Measurements from ENCODE around the gene SLC16A3.
A peak's percentile ranks its signal among the peaks of the same experiment; 100 is the strongest.

Gene SLC16A3

DNA sequence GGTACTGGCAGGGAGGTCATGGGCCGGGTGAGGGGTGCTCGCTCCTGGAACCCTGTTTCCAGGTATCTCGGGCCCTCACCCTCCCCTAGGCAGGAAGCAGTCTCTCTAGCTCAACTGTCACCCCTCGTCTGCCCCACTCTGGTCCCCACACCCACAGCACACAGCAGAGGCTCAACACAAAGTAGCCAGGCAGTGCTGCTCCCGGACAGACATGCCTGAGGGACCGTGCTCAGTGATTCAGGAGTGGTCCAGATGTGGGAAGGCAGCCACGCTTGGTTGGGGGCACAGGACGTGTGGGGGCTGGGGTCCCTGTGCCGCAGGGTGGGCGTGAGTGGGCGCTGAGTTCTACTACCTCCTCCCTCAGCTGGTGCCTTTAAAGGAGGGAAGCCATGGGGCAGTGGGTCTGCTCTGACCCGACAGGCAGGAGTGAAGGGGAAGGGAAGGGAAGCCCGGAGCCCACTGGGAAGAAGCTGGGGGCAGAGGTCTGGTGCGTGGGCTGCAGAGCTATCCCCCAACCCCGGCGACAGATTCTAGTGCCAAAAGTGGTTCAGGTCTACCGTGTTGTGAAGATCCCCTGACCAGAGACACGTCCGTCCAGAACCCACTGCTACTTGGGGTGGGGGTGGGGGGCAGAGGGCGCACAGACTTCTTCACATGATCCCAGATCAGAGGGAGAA is 11.8 kb downstream of the SLC16A3 start:
- Histone ChIP-seq H4K20me1 (peaks cover 100% of the 10 kb centered on the region), H3K27ac (peak overlapping the region; percentile 63), H3K9ac (peak overlapping the region; percentile 45), H3K4me3 (no peak overlapping the region), H3K4me1 (peaks cover 87% of the 10 kb centered on the region), H3K9me3 (no peaks in the 10 kb centered on the region), H3K27me3 (no peaks in the 10 kb centered on the region), H3K4me2 (peak overlapping the region; percentile 99), H3K36me3 (peaks cover 77% of the 10 kb centered on the region)
- no peak for TF ChIP-seq Cebpa-rat (IDR thresholded peaks at IDR 0.05)

DNA sequence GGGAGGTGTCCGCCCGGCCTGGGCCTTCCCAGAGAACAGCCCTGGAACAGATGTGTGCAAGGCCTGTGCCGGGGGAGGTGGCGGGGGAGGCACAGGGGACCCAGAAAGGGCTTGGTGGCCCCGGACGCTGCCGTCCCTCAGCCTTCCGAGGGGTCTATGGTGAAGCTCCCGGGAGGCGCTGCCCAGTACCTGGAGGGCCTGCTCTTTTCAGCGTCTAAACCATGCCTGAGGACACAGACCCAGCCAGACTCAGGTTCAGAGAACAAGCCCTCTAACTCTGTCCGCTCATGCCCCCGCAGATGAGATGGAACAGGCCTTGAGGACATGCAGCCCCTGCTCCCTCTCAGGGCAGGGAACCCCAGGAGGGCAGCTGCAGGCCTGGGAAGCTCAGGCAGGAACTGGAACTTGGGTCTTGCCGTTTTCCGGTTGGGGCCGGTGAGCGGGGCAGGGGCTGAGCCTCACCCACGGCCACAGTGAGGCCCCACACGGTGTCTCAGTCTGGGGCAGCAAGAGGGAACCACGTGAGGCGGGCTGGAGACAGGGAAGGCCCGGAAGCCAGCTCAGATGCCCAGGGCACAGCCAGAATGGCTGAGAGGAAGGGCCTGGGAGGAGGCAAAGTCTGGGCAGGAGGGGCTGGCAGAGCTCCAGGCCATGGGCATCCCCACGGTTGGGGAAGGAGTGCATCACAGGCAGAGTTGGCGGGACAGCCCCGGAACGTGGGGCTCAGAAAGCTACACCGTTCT is 12.5 kb downstream of the SLC16A3 start:
- Histone ChIP-seq H3K4me3 (no peak overlapping the region), H3K4me1 (peaks cover 87% of the 10 kb centered on the region), H3K36me3 (peaks cover 78% of the 10 kb centered on the region), H4K20me1 (peaks cover 100% of the 10 kb centered on the region), H3K27me3 (no peaks in the 10 kb centered on the region), H3K9ac (peak overlapping the region; percentile 45), H3K27ac (peak overlapping the region; percentile 63), H3K4me2 (peak overlapping the region; percentile 99), H3K9me3 (no peaks in the 10 kb centered on the region)
- TF ChIP-seq Cebpa-rat (IDR thresholded peaks at IDR 0.05): no peak

DNA sequence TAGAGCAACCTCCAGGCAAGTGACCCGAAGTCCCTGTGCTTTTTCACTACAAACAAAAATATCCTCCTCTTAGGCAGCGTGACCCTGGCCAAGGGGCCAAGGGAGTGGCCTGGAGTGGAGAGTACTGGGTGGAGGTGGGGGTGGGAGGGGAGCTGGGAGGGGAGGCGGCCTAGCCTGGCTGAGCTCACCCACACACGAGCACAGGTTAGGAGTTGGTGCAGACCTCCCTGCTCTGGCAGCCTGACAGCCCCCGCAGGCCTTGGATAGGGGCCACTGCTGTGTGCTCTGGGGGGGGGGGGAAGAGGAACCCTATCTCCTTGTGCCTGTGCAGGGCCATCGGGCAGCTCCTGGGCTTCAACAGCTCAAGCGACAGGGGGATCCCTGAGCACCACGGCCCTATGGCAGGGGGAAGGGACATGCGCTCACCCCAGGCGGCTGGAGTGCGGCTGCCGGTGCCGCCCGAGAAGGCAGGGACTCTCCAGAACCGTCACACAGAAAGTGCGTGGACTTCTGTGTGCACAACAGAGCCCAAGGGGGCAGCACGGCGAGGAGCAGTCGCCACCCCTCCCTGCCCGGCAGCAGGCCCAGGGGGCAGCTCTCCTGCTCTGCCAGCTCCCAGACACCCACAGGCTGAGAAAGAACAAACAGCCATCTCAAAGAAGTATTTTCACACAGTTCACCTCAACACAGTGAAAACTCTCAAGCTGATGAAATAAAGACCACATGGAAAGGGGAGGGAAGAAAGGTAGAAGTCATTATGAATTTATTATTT is 13.3 kb downstream of the SLC16A3 start:
- Histone ChIP-seq H3K4me3 (no peak overlapping the region), H3K27me3 (no peaks in the 10 kb centered on the region), H3K4me1 (peaks cover 87% of the 10 kb centered on the region), H3K9ac (0 out of 2 replicates have a peak overlapping the region, but pooled peaks have one; percentile 45), H3K27ac (peak overlapping the region; percentile 63), H3K4me2 (peak overlapping the region; percentile 99), H4K20me1 (peaks cover 100% of the 10 kb centered on the region), H3K36me3 (peaks cover 84% of the 10 kb centered on the region), H3K9me3 (no peaks in the 10 kb centered on the region)
- no peak for TF ChIP-seq Cebpa-rat (IDR thresholded peaks at IDR 0.05)

DNA sequence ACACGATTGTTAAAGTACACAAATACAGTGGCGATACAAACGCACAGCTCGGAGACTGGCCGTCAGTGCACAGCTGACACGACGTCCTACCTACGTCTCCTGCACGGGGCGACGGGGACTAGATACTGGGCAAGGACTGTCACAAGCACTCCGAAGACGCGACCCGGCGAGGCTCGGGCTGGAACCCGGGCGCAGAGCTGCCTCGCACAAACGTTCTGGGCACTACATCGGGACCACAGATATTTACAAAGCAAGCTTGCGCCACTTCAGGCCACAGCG is 13.8 kb downstream of the SLC16A3 start:
- peak overlapping the region; percentile 39; the same call in 1 of the 2 replicates for H3K4me2 ChIP-seq
- no peak for TF ChIP-seq Cebpa-rat (IDR thresholded peaks at IDR 0.05)
- H4K20me1 ChIP-seq: peaks cover 100% of the 10 kb centered on the region

DNA sequence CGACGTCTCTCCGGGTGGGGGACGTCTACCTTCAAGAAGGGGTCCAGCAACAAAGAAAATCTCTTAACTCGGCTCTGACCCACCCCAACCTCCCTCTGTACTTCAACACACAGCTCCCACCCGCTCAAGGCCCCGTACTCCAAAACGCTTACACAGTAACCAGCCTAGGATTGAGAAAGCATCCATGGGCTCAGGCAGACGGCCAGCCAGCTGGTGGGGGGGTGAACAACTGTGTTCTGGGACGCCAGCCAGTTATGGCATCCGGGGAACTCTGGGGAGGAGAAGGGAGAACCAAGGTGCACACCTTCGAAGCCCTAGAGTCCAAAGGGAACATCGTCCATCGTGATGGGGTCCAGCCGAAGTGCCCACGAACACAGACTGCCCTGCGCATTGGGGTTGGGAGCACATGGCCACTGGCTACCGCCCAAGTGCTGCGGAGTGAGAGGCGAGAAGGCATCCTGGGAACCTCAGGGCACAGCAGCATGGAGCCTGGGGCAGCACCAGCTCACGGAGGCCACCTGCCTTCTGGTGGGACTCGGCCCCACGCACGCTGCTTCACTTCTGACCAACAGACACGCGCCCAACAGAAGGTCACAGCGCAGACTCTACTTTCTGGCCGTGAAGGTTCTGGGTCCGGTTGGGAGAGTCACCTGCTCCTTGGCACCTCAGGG is 14.3 kb downstream of the SLC16A3 start:
- TF ChIP-seq Cebpa-rat (IDR thresholded peaks at IDR 0.05): no peak
- H3K36me3 ChIP-seq: peaks cover 85% of the 10 kb centered on the region
- H3K9ac ChIP-seq: no peak overlapping the region
- H3K27ac ChIP-seq: no peak overlapping the region
- H4K20me1 ChIP-seq: peaks cover 100% of the 10 kb centered on the region
- no peaks in the 10 kb centered on the region for H3K9me3 ChIP-seq
- H3K27me3 ChIP-seq: no peaks in the 10 kb centered on the region
- H3K4me1 ChIP-seq: peaks cover 87% of the 10 kb centered on the region
- H3K4me2 ChIP-seq: no peak overlapping the region
- H3K4me3 ChIP-seq: no peak overlapping the region

More for the DNA sequence above, 13.8 kb downstream of the SLC16A3 start:
- Histone ChIP-seq H3K36me3 (peaks cover 84% of the 10 kb centered on the region), H3K4me1 (peaks cover 87% of the 10 kb centered on the region), H3K4me3 (no peak overlapping the region), H3K27me3 (no peaks in the 10 kb centered on the region), H3K9me3 (no peaks in the 10 kb centered on the region), H3K27ac (no peak overlapping the region), H3K9ac (no peak overlapping the region)

- TF ChIP-seq Cebpa-rat (IDR thresholded peaks at IDR 0.05): no peak
- no peak overlapping the region for H3K4me2 ChIP-seq
- no peaks in the 10 kb centered on the region for H3K9me3 ChIP-seq
- no peak overlapping the region for H3K27ac ChIP-seq
- H3K4me3 ChIP-seq: no peak overlapping the region
- H4K20me1 ChIP-seq: peaks cover 100% of the 10 kb centered on the region
- peaks cover 92% of the 10 kb centered on the region for H3K36me3 ChIP-seq
- no peaks in the 10 kb centered on the region for H3K27me3 ChIP-seq
- H3K4me1 ChIP-seq: peaks cover 87% of the 10 kb centered on the region
- H3K9ac ChIP-seq: no peak overlapping the region
Observed at GRCh38 chr17:82243648-82244412, 15.0 kb downstream of the SLC16A3 start.

DNA sequence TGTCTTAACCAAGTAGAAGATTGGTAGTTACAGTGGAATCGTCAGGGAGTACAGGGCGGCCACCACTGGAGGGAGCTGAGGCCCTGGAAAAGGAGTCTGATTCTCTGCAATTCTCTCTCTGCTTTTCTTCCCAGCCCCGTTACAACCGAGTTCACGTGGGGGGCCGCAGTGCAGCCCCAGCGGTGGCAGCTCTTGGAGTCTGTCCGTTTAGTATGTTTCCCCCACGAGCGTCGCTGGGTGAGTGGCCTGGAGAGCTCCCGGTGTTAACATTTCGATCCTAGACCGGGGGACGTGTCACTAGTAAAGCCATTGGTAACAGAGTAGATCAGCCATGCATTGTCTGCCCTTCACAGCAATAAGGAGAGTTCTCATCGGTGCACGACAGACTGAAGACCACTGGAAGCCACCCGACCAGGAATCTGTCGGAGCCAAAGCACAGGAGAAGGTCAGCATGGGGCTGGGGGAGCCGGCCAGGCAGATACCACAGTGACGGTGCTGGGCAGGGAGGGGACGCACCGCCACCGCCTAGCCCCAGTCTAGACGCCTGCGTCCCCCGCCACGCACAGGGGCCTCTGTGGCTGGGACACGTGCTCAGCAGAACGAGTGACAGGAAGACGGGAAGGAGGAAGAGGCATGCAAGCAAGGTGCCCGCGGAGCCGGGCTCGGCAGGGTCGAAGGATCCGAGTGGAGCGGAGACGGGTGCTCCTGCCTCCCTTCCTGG is 15.7 kb downstream of the SLC16A3 start:
- Histone ChIP-seq H3K9me3 (no peaks in the 10 kb centered on the region), H3K9ac (no peak overlapping the region), H3K4me3 (no peak overlapping the region), H3K27ac (0 out of 2 replicates have a peak overlapping the region, but pooled peaks have one; percentile 19), H4K20me1 (peaks cover 100% of the 10 kb centered on the region), H3K27me3 (no peaks in the 10 kb centered on the region), H3K4me1 (peaks cover 87% of the 10 kb centered on the region), H3K36me3 (peaks cover 97% of the 10 kb centered on the region), H3K4me2 (no peak overlapping the region)
- TF ChIP-seq Cebpa-rat (IDR thresholded peaks at IDR 0.05): no peak

DNA sequence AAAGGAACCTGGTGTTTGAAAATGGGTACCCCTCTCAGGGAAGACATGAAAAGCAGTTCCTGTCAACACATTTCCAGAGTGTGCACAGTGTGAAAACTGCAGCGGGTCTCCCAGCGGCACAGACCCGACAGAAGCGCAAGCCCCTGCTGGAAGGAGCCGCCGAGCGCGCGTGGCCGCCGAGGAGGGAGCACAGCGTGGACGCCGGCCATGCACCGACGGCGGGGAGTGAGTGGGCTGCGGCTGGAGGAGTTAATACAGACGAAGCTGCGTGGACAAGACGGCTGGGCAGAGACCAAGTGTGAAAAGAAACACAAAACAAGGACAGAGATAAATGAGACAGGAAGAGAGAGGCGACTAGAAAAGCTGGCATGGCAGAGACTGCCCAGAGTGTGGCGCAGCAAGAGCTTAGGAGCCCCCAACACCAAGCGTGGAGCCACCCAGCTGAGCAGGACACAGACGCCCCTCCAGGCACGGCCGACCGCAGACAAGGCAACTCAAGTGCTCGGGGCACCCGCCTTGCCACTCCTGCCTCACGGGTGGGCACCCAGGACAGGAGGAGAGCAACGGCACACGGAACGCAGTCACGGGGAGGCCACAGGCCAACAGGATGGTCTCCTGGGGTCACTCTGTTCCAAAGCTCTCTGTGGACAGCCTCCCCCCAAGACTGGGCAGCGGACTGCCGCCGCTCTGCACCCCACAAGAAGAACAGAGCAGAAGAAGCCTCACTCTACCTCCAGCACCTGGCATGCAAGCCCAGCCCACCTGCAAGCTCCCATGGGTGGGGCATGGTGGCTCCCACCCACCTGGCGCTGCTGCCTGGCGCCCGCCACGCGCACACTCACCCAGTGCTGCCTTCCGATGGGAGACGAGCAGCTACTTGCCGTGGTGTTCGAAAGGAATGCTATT is 16.5 kb downstream of the SLC16A3 start:
- Histone ChIP-seq H3K4me3 (no peak overlapping the region), H4K20me1 (peaks cover 100% of the 10 kb centered on the region), H3K36me3 (peaks cover 97% of the 10 kb centered on the region), H3K9me3 (no peaks in the 10 kb centered on the region), H3K4me1 (peaks cover 87% of the 10 kb centered on the region), H3K27ac (peak overlapping the region; percentile 74; the same call in 1 of the 2 replicates), H3K4me2 (0 out of 2 replicates have a peak overlapping the region, but pooled peaks have one; percentile 81), H3K27me3 (no peaks in the 10 kb centered on the region), H3K9ac (no peak overlapping the region)
- TF ChIP-seq Cebpa-rat (IDR thresholded peaks at IDR 0.05): no peak

Data from BLaER1 (cell line).